Measurements from ENCODE around the gene HSF4. TPM values are rescaled to one million over a fixed set of nuclear protein-coding genes. Genes with fewer than 3 reads are reported as not detected.

HSF4 gene
- total and polyA plus RNA-seq, 2 donors, result 4.5 to 75.2 TPM

GRCh38 chr16:67167588-67167987, 3.0 kb downstream of the HSF4 start:
- Histone ChIP-seq H3K27ac (ENCODE audit: low read depth) (no peak overlapping the region), H3K4me1 (ENCODE audit: insufficient read depth) (peaks cover 3% of the 10 kb centered on the region), H3K4me3 (ENCODE audit: low read depth, low read length) (no peak overlapping the region), H3K36me3 (ENCODE audit: insufficient read depth) (no peaks in the 10 kb centered on the region)
- WGBS, result 84% methylated on average over 7 of the region's 7 CpGs
- DNase-seq (ENCODE audit: extremely low spot score), result no peak

GRCh38 chr16:67169011-67169451, 4.5 kb downstream of the HSF4 start:
- 58% methylated on average over 9 of the region's 9 CpGs for WGBS
- Histone ChIP-seq H3K4me3 (ENCODE audit: low read depth, low read length) (no peak overlapping the region), H3K36me3 (ENCODE audit: insufficient read depth) (no peaks in the 10 kb centered on the region), H3K27ac (ENCODE audit: low read depth) (no peak overlapping the region), H3K4me1 (ENCODE audit: insufficient read depth) (no peaks in the 10 kb centered on the region)
- no peak for DNase-seq (ENCODE audit: extremely low spot score)

GRCh38 chr16:67169642-67170167, 5.2 kb downstream of the HSF4 start:
- H3K4me1 ChIP-seq (ENCODE audit: insufficient read depth), result no peaks in the 10 kb centered on the region
- 4% methylated on average over 24 of the region's 24 CpGs for WGBS
- no peak for DNase-seq (ENCODE audit: extremely low spot score)
- no peak overlapping the region for H3K27ac ChIP-seq (ENCODE audit: low read depth)
- H3K36me3 ChIP-seq (ENCODE audit: insufficient read depth), result no peaks in the 10 kb centered on the region
- H3K4me3 ChIP-seq (ENCODE audit: low read depth, low read length), result peak overlapping the region; percentile 43

GRCh38 chr16:67170168-67170948, 5.8 kb downstream of the HSF4 start, which contains the start of gene NOL3:
NOL3 (plus strand) TSS chr16:67170538.
- no peaks in the 10 kb centered on the region for H3K4me1 ChIP-seq (ENCODE audit: insufficient read depth)
- WGBS, result 1% methylated on average over 50 of the region's 50 CpGs

GRCh38 chr16:67170949-67171649, 6.6 kb downstream of the HSF4 start:
- DNase-seq (ENCODE audit: extremely low spot score), result no peak
- Histone ChIP-seq H3K27ac (ENCODE audit: low read depth) (peak overlapping the region; percentile 69), H3K4me3 (ENCODE audit: low read depth, low read length) (peak overlapping the region; percentile 43), H3K4me1 (ENCODE audit: insufficient read depth) (no peaks in the 10 kb centered on the region), H3K36me3 (ENCODE audit: insufficient read depth) (no peaks in the 10 kb centered on the region)
- 36% methylated on average over 14 of the region's 14 CpGs for WGBS

More at GRCh38 chr16:67170168-67170948, 5.8 kb downstream of the HSF4 start, which contains the start of gene NOL3:
- Histone ChIP-seq H3K36me3 (ENCODE audit: insufficient read depth) (no peaks in the 10 kb centered on the region), H3K27ac (ENCODE audit: low read depth) (peak within 1 kb of the TSS; percentile 69), H3K4me3 (ENCODE audit: low read depth, low read length) (peak within 1 kb of the TSS; percentile 43)
- no peak for DNase-seq (ENCODE audit: extremely low spot score)

GRCh38 chr16:67173323-67173722, 8.8 kb downstream of the HSF4 start:
- DNase-seq (ENCODE audit: extremely low spot score), result no peak
- no peaks in the 10 kb centered on the region for H3K4me1 ChIP-seq (ENCODE audit: insufficient read depth)
- H3K36me3 ChIP-seq (ENCODE audit: insufficient read depth), result no peaks in the 10 kb centered on the region
- 85% methylated on average over 1 of the region's 1 CpG for WGBS
- no peak overlapping the region for H3K4me3 ChIP-seq (ENCODE audit: low read depth, low read length)
- H3K27ac ChIP-seq (ENCODE audit: low read depth), result peak overlapping the region; percentile 33

GRCh38 chr16:67173808-67174705, 9.5 kb downstream of the HSF4 start:
- peak overlapping the region; percentile 66 for H3K27ac ChIP-seq (ENCODE audit: low read depth)
- WGBS, result 3% methylated on average over 71 of the region's 71 CpGs
- no peaks in the 10 kb centered on the region for H3K4me1 ChIP-seq (ENCODE audit: insufficient read depth)

GRCh38 chr16:67174706-67175231, 10.2 kb downstream of the HSF4 start:
- 52% methylated on average over 31 of the region's 31 CpGs for WGBS
- Histone ChIP-seq H3K4me3 (ENCODE audit: low read depth, low read length) (peak overlapping the region; percentile 34), H3K27ac (ENCODE audit: low read depth) (peak overlapping the region; percentile 40), H3K36me3 (ENCODE audit: insufficient read depth) (no peaks in the 10 kb centered on the region), H3K4me1 (ENCODE audit: insufficient read depth) (no peaks in the 10 kb centered on the region)
- DNase-seq (ENCODE audit: extremely low spot score), result no peak

More at GRCh38 chr16:67173808-67174705, 9.5 kb downstream of the HSF4 start:
- Histone ChIP-seq H3K36me3 (ENCODE audit: insufficient read depth) (no peaks in the 10 kb centered on the region), H3K4me3 (ENCODE audit: low read depth, low read length) (peak overlapping the region; percentile 34)
- no peak for DNase-seq (ENCODE audit: extremely low spot score)

- 80% methylated on average over 12 of the region's 12 CpGs for WGBS
- no peaks in the 10 kb centered on the region for H3K36me3 ChIP-seq (ENCODE audit: insufficient read depth)
- no peak for DNase-seq (ENCODE audit: extremely low spot score)
These were observed 12.1 kb downstream of the HSF4 start for GRCh38 chr16:67176662-67177061.

GRCh38 chr16:67177743-67178699, 13.5 kb downstream of the HSF4 start:
- H3K4me1 ChIP-seq (ENCODE audit: insufficient read depth), result no peaks in the 10 kb centered on the region
- peak overlapping the region; percentile 54 for H3K27ac ChIP-seq (ENCODE audit: low read depth)
- no peak for DNase-seq (ENCODE audit: extremely low spot score)
- H3K36me3 ChIP-seq (ENCODE audit: insufficient read depth), result no peaks in the 10 kb centered on the region
- peak overlapping the region; percentile 37 for H3K4me3 ChIP-seq (ENCODE audit: low read depth, low read length)
- WGBS, result 5% methylated on average over 73 of the region's 73 CpGs

More at GRCh38 chr16:67176662-67177061, 12.1 kb downstream of the HSF4 start:
- Histone ChIP-seq H3K4me1 (ENCODE audit: insufficient read depth) (no peaks in the 10 kb centered on the region), H3K4me3 (ENCODE audit: low read depth, low read length) (no peak overlapping the region), H3K27ac (ENCODE audit: low read depth) (no peak overlapping the region)

GRCh38 chr16:67179421-67180080, 15.0 kb downstream of the HSF4 start:
- no peak for DNase-seq (ENCODE audit: extremely low spot score)
- no peaks in the 10 kb centered on the region for H3K4me1 ChIP-seq (ENCODE audit: insufficient read depth)
- WGBS, result 91% methylated on average over 13 of the region's 13 CpGs
- H3K36me3 ChIP-seq (ENCODE audit: insufficient read depth), result no peaks in the 10 kb centered on the region
- H3K4me3 ChIP-seq (ENCODE audit: low read depth, low read length), result no peak overlapping the region
- no peak overlapping the region for H3K27ac ChIP-seq (ENCODE audit: low read depth)

Measured in urinary bladder (tissue), 4 donors.